IMR-90 (cell line): ENCODE measurements around the gene SYT8. TPM values are rescaled to one million over a fixed set of nuclear protein-coding genes. Genes with fewer than 3 reads are reported as not detected.
"Not testable (repeated sequence)": the region's sequence is repeated elsewhere in the genome, so short reads cannot be mapped to it uniquely, and the experiment has no call there.

Experiments
- ATAC-seq: fragments of 200-7000 bp; cut with Tn5 transposase; 2 replicates; pipeline ENCODE4 v1.9.1; 2020; ENCODE audit warnings: low read depth, mild to moderate bottlenecking, moderate library complexity
- BruUV-seq: library from RNA; stranded (reverse); fragments of 400-500 nt; replicated peaks from 2 replicates; lab custom pipeline; 2021; lab: Mats Ljungman, UMichigan
- CTCF ChIA-PET: fragments of 300-600 bp; formaldehyde crosslinking; extraction: SDS; loops from one replicate; lab custom pipeline; 2021; ENCODE audit warnings: antibody characterized with exemption; lab: Yijun Ruan, JAX
- POLR2A ChIA-PET: fragments of 300-600 bp; sonication (Branson Sonifier 250); formaldehyde crosslinking; loops from one replicate; lab custom pipeline; 2022; ENCODE audit warnings: antibody characterized with exemption; ENCODE audit not compliant: unreplicated experiment; lab: Charles Lee
- DNase-seq: peaks from one replicate; pipeline ENCODE4 v3.0.0; 2013
- H2AFZ ChIP-seq: replicated peaks from 2 replicates; pipeline ENCODE3; 2013; ENCODE audit warnings: low read length, mild to moderate bottlenecking; ENCODE audit not compliant: poor library complexity
- H2AK5ac ChIP-seq: 2 replicates; pipeline ENCODE4 v1.6.1; 2013; ENCODE audit warnings: low read depth, low read length, inconsistent platforms
- H2AK9ac ChIP-seq: replicated peaks from 2 replicates; pipeline ENCODE3; 2013; ENCODE audit warnings: mild to moderate bottlenecking, low read depth, low read length, moderate library complexity; ENCODE audit not compliant: poor library complexity
- H2BK120ac ChIP-seq: 2 replicates; pipeline ENCODE4 v1.6.1; 2013; ENCODE audit warnings: low read depth, low read length, inconsistent platforms
- H2BK15ac ChIP-seq: 3 replicates; pipeline ENCODE4 v1.6.1; 2013; ENCODE audit warnings: low read depth, low read length, inconsistent platforms
- H2BK20ac ChIP-seq: 2 replicates; pipeline ENCODE4 v1.6.1; 2013; ENCODE audit warnings: low read depth, mild to moderate bottlenecking, inconsistent platforms, low read length, moderate library complexity
- H2BK5ac ChIP-seq: 2 replicates; pipeline ENCODE4 v1.6.1; 2013; ENCODE audit warnings: mild to moderate bottlenecking, low read depth, low read length, inconsistent platforms; ENCODE audit not compliant: poor library complexity, severe bottlenecking
- H3K14ac ChIP-seq: replicated peaks from 2 replicates; pipeline ENCODE4 v1.6.1; 2013; ENCODE audit warnings: low read depth, low read length, inconsistent platforms
- H3K18ac ChIP-seq: 2 replicates; pipeline ENCODE4 v1.6.1; 2013; ENCODE audit warnings: low read depth, low read length, control low read depth
- H3K23ac ChIP-seq: 2 replicates; pipeline ENCODE4 v1.6.1; 2013; ENCODE audit warnings: low read depth, low read length, inconsistent platforms
- H3K27ac ChIP-seq: 2 replicates; pipeline ENCODE4 v1.5.1; 2013; ENCODE audit warnings: mild to moderate bottlenecking, control low read depth, low read length; ENCODE audit not compliant: insufficient read depth
- H3K27me3 ChIP-seq: 2 replicates; pipeline ENCODE4 v1.6.1; 2013; ENCODE audit warnings: low read length; ENCODE audit not compliant: control insufficient read depth, insufficient read depth
- H3K36me3 ChIP-seq: 2 replicates; pipeline ENCODE4 v1.6.1; 2013; ENCODE audit warnings: low read length, mixed read lengths; ENCODE audit not compliant: control insufficient read depth, insufficient read depth
- H3K4ac ChIP-seq: 2 replicates; pipeline ENCODE4 v1.6.1; 2013; ENCODE audit warnings: low read depth, low read length, inconsistent platforms
- H3K4me1 ChIP-seq: 2 replicates; pipeline ENCODE4 v1.6.1; 2013; ENCODE audit warnings: low read length, mixed read lengths; ENCODE audit not compliant: control insufficient read depth, insufficient read depth
- H3K4me2 ChIP-seq: 2 replicates; pipeline ENCODE4 v1.6.1; 2013; ENCODE audit warnings: low read depth, mild to moderate bottlenecking, control low read depth, low read length, moderate library complexity
- H3K4me3 ChIP-seq: 2 replicates; pipeline ENCODE4 v1.5.1; 2013; ENCODE audit warnings: low read depth, mild to moderate bottlenecking, control low read depth, low read length, moderate library complexity; ENCODE audit not compliant: insufficient read depth
- H3K56ac ChIP-seq: 2 replicates; pipeline ENCODE4 v1.6.1; 2013; ENCODE audit warnings: low read length, inconsistent platforms; ENCODE audit not compliant: insufficient read depth; ENCODE audit errors: extremely low read depth
- H3K79me1 ChIP-seq, 2 experiments: 2 replicates each; pipeline ENCODE4 v1.6.1; 2013; ENCODE audit warnings: low read length in 2 of 2, inconsistent platforms in 1 of 2, low read depth in 1 of 2
- H3K9ac ChIP-seq: 2 replicates; pipeline ENCODE4 v1.6.1; 2013; ENCODE audit warnings: low read depth, low read length, control low read depth
- H3K9me1 ChIP-seq: 2 replicates; pipeline ENCODE4 v1.6.1; 2013; ENCODE audit warnings: low read length, inconsistent platforms; ENCODE audit not compliant: insufficient read depth
- H3K9me3 ChIP-seq: 2 replicates; pipeline ENCODE4 v1.6.1; 2013; ENCODE audit warnings: low read length; ENCODE audit not compliant: control insufficient read depth, insufficient read depth
- H4K20me1 ChIP-seq: 2 replicates; pipeline ENCODE4 v1.6.1; 2013; ENCODE audit warnings: low read length, inconsistent platforms; ENCODE audit not compliant: insufficient read depth
- H4K5ac ChIP-seq: 2 replicates; pipeline ENCODE4 v1.6.1; 2013; ENCODE audit warnings: mild to moderate bottlenecking, low read depth, low read length, control low read depth
- H4K8ac ChIP-seq, 2 experiments: 2 replicates each; pipeline ENCODE4 v1.6.1; 2013; ENCODE audit warnings: low read depth in 2 of 2, low read length in 2 of 2, control low read depth in 1 of 2, inconsistent platforms in 1 of 2
- H4K91ac ChIP-seq: 2 replicates; pipeline ENCODE4 v1.6.1; 2013; ENCODE audit warnings: low read depth, low read length, inconsistent platforms; ENCODE audit not compliant: insufficient read depth
- WGBS, 2 experiments: methylation state at CpG; one replicate each; pipeline versions ENCODE4 v1.1.5 to v1.1.7; 2013; ENCODE audit warnings: missing lambda C conversion rate in 2 of 2; ENCODE audit not compliant: insufficient read length in 1 of 2; ENCODE audit errors: extremely low coverage in 2 of 2; 5-methylcytosine and 5-hydroxymethylcytosine counted together
- dilution Hi-C: fragments of 300-500 bp; cut with HindIII; formaldehyde crosslinking; loops from one replicate; pipeline ENCODE4 v1.14.3; 2018; ENCODE audit warnings: low sequenced_read_pairs; ENCODE audit not compliant: unreplicated experiment
- in situ Hi-C: fragments of 300-500 bp; cut with MboI; formaldehyde crosslinking; loops from 3 replicates; pipeline ENCODE4 v1.14.3; 2019; ENCODE audit warnings: low sequenced_read_pairs, inconsistent platforms, mixed read lengths
- intact Hi-C: fragments of 100-400 bp; cut with micrococcal nuclease; formaldehyde crosslinking; loops from 2 replicates; pipeline ENCODE4 v1.10.0; 2022
- polyA plus RNA-seq, 3 experiments: library from polyadenylated mRNA; depleted of rRNA; stranded (reverse); fragments of >200 nt; gene quantifications; 2 replicates each; pipeline ENCODE4 v1.2.3, GENCODE V29; 2012; ENCODE audit warnings: low replicate concordance in 1 of 3
- total RNA-seq: library from RNA; depleted of rRNA; stranded (reverse); fragments of >200 nt; gene quantifications from 2 replicates; pipeline ENCODE4 v1.2.3, GENCODE V29; 2012

SYT8 gene
- total and polyA plus RNA-seq, 2 of the 4 experiments (the other 2 are of a cell fraction), result not detected

GRCh38 chr11:1875851-1876301 is 41.1 kb downstream of the SYT8 start:
- H2AK5ac ChIP-seq, H3K9me1 ChIP-seq, in situ Hi-C loops, H3K9ac ChIP-seq, H3K9me3 ChIP-seq, H3K56ac ChIP-seq, H3K4me1 ChIP-seq, intact Hi-C loops, ATAC-seq, H3K14ac ChIP-seq, H2BK120ac ChIP-seq, H2AK9ac ChIP-seq, H3K79me1 ChIP-seq, H2BK15ac ChIP-seq, H3K36me3 ChIP-seq, POLR2A ChIA-PET, H3K27me3 ChIP-seq, H3K4ac ChIP-seq, H2BK5ac ChIP-seq, H3K18ac ChIP-seq, DNase-seq, H2AFZ ChIP-seq, H4K5ac ChIP-seq, H2BK20ac ChIP-seq, H3K23ac ChIP-seq, dilution Hi-C loops, H3K27ac ChIP-seq, H3K4me2 ChIP-seq, H4K8ac ChIP-seq, H3K4me3 ChIP-seq, H4K91ac ChIP-seq, H4K20me1 ChIP-seq, BruUV-seq: not testable (repeated sequence)
- CTCF ChIA-PET, result interaction anchor here (1.5 kb wide), 1 partner anchor 125 kb away, joined by 3 read pairs; no protein-coding TSS in a partner anchor
- 90% methylated on average over 6 of the region's 13 CpGs; no CpG with 5 or more reads in 1 of the 2 experiments for WGBS, 2 experiments
